CD4-positive, alpha-beta T cell treated with Interferon alpha-2 for 1 hour (primary cell): Measurements from ENCODE around the gene CUX1.
"Not testable (repeated sequence)": the region's sequence is repeated elsewhere in the genome, so short reads cannot be mapped to it uniquely, and the experiment has no call there.

Experiments
- DNase-seq, 2 donors: peaks; one replicate each; pipeline ENCODE4 v3.0.0-alpha.2; 2020 to 2022

Gene CUX1

DNA sequence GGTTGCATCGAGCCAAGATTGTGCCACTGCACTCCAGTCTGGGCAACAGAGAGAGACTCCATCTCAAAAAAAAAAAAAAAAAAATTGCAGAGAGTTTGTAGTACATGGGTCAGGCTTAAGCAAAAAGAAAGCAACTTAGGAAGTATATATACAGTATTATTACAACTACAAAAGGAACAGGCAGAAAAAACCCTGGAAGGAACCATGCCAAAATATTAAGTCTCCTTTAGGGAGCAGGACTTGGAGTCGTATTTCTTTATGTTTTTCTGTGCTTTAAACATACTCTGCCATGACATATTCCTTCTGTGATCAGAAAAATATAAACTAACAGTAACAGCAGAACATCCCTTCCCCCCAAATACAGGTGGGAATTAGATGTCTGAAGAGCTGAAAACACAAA lies 144.4 kb downstream of the CUX1 start:
- DNase-seq: no peak

DNA sequence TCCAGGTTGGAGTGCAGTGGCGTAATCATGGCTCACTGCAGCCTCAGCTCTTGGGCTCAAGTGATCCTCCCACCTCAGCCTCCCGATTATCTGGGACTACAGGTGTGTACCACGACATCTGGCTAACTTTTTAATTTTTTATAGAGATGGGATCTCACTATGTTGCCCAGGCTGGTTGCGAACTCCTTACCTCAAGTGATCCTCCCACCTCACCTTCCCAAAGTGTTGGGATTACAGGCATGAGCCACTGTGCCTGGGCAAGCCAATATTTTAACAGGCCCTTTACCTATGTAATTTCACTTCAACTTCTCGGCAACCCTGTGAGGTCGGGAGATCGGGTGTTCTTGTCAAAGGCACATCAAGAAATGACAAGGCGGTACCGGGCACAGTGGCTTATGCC lies 146.3 kb downstream of the CUX1 start:
- no peak for DNase-seq

GRCh38 chr7:101964680-101965452 lies 147.4 kb downstream of the CUX1 start:
- no peak for DNase-seq

- no peak for DNase-seq
Measured at GRCh38 chr7:101968720-101969466, 151.5 kb downstream of the CUX1 start.

DNA sequence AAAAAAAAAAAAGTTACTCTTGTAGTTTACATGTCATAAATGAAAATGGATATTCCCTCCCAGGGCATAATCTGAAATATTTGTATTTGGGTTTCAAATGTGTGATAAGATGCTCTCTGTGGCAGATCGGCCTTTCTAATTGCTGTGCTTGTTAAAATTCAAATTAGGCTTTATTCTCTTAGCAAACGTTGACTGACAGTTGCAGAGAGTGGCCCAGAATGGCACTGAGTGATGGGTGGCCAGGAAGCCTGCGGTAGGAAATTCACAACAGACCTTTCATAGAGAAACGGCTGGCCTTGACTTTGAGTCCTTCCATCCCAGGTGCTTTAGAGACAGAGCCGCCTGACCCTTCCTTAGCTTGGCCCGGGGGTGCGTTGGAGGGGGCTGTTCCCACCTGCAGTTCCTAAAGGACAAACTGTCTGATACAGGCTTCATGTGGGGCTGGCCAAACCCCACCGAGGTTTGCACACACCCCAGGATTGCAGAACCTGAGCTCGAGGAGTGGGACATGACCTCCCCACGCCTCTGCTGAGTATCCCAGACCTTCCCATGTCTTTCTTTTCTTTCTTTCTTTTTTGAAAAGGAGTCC lies 152.7 kb downstream of the CUX1 start:
- DNase-seq: no peak

DNA sequence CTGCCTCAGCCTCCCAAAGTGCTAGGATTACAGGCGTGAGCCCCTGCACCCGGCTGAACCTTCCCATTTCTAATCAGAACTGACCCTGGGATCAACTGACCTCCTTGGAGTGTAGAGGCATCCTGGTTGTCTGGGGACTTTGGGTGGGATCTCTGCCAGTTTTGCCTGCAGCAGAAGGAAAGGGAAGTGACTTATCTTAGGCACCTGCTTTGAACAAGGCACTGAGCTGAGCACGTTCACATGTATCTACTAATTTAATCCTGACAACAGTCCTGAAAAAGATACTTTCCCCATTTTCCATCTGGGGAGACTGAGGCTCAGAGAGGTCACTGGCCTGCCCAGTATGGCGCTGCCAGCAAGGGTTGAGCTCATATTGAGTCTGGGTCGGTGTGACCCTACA lies 153.4 kb downstream of the CUX1 start:
- DNase-seq: no peak

DNA sequence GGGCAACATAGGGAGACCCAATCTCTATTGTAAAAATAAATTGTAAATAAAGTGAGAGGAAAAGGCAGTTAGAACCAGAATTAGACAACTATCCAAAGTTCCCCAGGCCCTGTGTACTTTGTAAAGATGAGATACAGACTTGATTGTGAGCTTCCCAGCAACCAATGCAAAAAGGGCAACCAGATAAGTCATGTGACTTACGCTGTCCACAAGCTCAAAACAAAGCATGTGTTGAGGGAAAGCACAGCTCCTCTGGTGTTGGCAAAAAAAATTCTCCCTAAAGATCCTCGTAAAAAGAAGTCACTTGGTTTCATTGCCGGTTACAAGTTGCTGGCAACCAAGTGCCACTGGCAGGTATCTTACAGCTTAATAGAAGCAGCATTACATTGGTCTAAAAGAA lies 154.0 kb downstream of the CUX1 start:
- DNase-seq: no peak

- DNase-seq: no peak
Measured at GRCh38 chr7:101972627-101973026, 155.2 kb downstream of the CUX1 start.

DNA sequence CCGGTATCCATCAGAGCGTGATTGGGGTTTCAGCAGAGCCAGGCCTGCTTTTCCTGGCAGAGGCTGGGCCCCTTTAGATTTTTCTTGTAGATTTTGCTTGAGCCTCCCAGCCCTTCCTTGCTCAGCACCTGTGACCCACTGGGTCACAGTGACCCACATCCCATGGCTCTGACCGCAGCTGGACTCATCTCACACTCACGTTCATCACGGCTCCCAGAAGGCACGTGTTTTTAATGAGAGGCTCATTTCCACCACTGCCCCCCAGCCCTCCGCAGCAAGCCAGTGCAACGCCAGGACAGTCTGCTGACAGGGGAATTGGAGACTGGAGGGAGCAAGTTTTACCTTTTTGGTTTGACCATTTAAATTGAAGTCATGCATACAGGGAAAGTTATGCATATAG lies 155.7 kb downstream of the CUX1 start:
- no peak for DNase-seq

GRCh38 chr7:101974393-101974792 lies 157.0 kb downstream of the CUX1 start:
- no peak for DNase-seq

- DNase-seq: no peak
Measured at GRCh38 chr7:101975046-101975445, 157.6 kb downstream of the CUX1 start.

GRCh38 chr7:101976411-101976810 lies 159.0 kb downstream of the CUX1 start:
- no peak for DNase-seq

DNA sequence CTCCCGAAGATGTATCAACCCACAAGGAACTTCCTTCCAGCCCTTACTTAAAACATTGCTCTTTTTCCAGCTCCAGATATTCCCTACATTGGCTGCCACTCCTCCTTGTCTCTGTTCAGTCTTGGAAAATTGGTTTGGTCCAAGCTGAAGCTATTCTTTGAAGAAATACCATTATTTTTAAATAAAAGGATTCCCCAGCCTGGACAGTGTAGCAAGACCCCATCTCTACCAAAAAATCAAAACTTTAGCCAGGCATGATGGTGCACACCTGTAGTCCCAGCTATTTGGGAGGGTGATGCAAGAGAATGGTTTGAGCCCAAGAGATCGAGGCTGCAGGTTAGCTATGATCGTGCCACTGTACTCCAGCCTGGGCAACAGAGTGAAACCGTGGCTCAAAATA lies 159.8 kb downstream of the CUX1 start:
- no peak for DNase-seq

- DNase-seq: no peak
Measured at GRCh38 chr7:101978683-101979082, 161.3 kb downstream of the CUX1 start.

GRCh38 chr7:101983147-101983811 lies 165.9 kb downstream of the CUX1 start:
- DNase-seq: no peak

GRCh38 chr7:101984133-101984879 lies 166.9 kb downstream of the CUX1 start:
- no peak for DNase-seq

- no peak for DNase-seq
Measured at GRCh38 chr7:101985057-101985902, 167.9 kb downstream of the CUX1 start.

- DNase-seq: no peak
Measured at GRCh38 chr7:101985903-101986734, 168.7 kb downstream of the CUX1 start.

DNA sequence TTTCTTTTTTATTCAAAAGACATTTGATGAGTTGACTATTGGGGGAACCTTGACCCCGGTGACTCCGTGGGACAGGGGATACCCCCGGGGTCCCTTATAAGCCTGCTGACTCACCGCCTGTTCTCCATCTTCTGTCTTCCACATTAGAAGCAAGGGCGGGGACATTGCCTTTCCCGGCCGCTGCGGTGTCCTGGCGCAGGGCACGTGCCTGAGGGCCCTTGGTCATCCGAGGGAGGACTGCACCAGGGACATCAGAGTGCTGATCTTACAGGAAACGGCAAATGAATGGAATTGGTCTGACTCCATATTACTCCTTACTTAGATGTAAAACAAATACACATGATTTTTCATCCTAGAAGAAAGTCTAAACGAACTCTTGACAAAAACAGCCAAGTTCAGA lies 170.1 kb downstream of the CUX1 start:
- DNase-seq: no peak

DNA sequence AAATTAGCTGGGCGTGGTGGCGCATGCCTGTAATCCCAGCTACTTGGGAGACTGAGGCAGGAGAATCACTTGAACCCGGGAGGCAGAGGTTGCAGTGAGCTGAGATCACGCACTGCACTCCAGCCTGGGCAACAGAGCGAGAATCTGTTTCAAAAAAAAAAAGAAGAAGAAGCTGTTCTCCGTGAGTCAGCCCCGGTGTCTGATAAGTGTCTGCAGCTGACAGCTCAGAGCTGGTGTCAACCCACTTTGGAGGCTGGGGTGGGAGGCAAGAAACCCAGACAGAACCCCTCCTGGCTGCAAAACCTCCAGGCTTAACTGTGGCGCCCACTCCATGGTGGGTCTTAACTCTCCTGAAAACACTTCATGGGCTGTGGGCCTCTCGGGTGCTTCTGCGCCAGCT lies 170.6 kb downstream of the CUX1 start:
- DNase-seq: not testable (repeated sequence)

DNA sequence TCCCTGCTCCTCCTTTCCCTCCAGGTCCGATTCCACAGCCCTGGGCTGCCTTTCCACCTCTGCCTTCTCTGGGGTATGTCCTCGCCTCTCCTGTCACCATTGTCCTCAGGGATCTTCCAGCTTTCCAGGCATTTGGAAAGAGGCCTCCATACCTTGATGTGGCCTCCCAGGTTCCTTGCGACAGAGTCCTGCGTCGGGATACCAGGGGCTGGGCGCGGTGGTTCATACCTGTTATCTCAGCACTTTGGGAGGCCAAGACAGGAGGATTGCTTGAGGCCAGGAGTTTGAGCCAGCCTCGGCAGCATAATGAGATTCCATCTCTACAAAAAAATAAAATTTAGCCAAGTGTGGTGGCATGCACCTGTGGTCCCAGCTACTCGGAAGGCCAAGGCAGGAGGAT lies 171.1 kb downstream of the CUX1 start:
- DNase-seq: no peak
